ENCODE measurements around the gene OLFML1. TPM values are rescaled to one million over a fixed set of nuclear protein-coding genes. Genes with fewer than 3 reads are reported as not detected.

Gene OLFML1
- polyA plus RNA-seq, 2 donors = 0.49 to 1.2 TPM

DNA sequence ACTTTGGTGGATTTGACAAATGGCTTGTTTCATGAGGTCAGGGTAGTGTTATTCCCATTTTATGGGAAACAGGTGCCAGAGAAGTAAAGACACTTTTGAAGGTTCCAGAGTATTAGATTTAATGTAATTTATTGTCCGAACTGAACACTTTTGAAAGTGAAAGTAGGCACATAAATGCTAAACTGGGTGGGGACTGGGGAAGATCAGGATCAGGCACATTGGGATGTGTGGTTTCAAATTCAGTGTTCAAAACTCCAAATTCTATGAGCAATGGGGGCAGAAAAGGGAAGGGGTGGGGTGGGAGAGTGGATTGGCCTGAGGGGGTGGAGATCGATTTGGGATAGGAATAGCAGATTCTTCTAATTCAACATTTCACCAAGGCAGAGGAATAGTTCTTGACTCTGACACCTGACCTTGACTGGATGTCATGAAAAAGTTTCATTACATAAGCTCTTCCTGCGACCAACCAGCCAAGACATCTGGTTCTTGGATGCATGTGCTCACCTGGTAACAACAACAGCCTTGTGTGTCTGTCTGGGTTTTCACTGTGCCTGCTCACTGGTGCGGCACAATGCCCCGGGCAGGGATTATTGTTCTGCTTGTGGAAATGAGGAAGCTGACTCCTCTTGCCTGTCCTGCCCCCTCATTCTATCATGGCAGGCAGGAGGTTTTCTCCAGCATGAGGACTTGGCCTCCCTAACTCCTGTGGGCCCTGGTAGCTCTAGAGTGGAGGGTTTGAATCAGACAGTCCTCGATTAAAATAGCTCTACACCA is 39.3 kb downstream of the OLFML1 start:
- H3K36me3 ChIP-seq (ENCODE audit: control insufficient read depth in 2 of 2, insufficient read depth in 2 of 2, low read length in 1 of 2) = no peaks in the 10 kb centered on the region
- WGBS, 2 donors = 56 to 61% methylated on average over 6 of the region's 6 CpGs
- peaks cover 0 to 11% of the 10 kb centered on the region in 2 donors for H3K4me1 ChIP-seq (ENCODE audit: control insufficient read depth in 2 of 2, insufficient read depth in 2 of 2, low read length in 1 of 2)
- H3K4me3 ChIP-seq (ENCODE audit: low read depth in 1 of 2, low read length in 2 of 2) = no peak overlapping the region
- H3K9me3 ChIP-seq (ENCODE audit: control insufficient read depth in 2 of 2, insufficient read depth in 1 of 2, low read depth in 1 of 2, low read length in 1 of 2) = no peaks in the 10 kb centered on the region
- H3K27ac ChIP-seq (ENCODE audit: low read depth in 2 of 2, low read length in 1 of 2) = no peak overlapping the region
- no peaks in the 10 kb centered on the region for H3K27me3 ChIP-seq (ENCODE audit: control insufficient read depth in 1 of 2, insufficient read depth in 2 of 2, low read length in 2 of 2)

- no peaks in the 10 kb centered on the region for H3K27me3 ChIP-seq (ENCODE audit: control insufficient read depth in 1 of 2, insufficient read depth in 2 of 2, low read length in 2 of 2)
- H3K4me1 ChIP-seq (ENCODE audit: control insufficient read depth in 2 of 2, insufficient read depth in 2 of 2, low read length in 1 of 2) = peaks cover 0 to 15% of the 10 kb centered on the region in 2 donors
- no peaks in the 10 kb centered on the region for H3K36me3 ChIP-seq (ENCODE audit: control insufficient read depth in 2 of 2, insufficient read depth in 2 of 2, low read length in 1 of 2)
- no peak overlapping the region for H3K4me3 ChIP-seq (ENCODE audit: low read depth in 1 of 2, low read length in 2 of 2)
- whole genome bisulfite sequencing, 2 donors = 90 to 97% methylated on average over 4 of the region's 4 CpGs
- H3K27ac ChIP-seq (ENCODE audit: low read depth in 2 of 2, low read length in 1 of 2) = no peak overlapping the region
- no peaks in the 10 kb centered on the region for H3K9me3 ChIP-seq (ENCODE audit: control insufficient read depth in 2 of 2, insufficient read depth in 1 of 2, low read depth in 1 of 2, low read length in 1 of 2)
Measured at GRCh38 chr11:7525424-7525823, 40.1 kb downstream of the OLFML1 start.

DNA sequence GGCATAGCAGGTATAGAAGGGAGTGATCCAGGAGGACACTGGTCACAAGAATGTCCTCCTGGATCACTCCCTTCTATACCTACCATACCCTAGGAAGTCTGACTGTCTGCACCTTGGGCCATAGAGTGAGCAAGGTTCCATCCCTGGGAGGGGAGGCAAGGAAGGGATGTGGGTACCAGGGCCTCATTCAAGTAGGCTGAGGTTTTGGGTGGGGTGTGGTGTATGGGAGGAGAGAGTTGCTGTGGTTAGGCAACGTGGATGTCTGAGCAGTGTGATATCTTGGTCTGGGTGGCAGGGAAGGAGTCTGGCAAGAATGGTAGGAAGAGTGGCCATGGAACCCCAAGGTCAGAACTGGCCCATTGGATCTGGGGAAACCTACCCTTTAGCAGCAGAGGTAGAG is 41.7 kb downstream of the OLFML1 start:
- H3K4me1 ChIP-seq (ENCODE audit: control insufficient read depth in 2 of 2, insufficient read depth in 2 of 2, low read length in 1 of 2) = peaks cover 5 to 18% of the 10 kb centered on the region in 2 donors
- no peak overlapping the region for H3K4me3 ChIP-seq (ENCODE audit: low read depth in 1 of 2, low read length in 2 of 2)
- no peaks in the 10 kb centered on the region for H3K27me3 ChIP-seq (ENCODE audit: control insufficient read depth in 1 of 2, insufficient read depth in 2 of 2, low read length in 2 of 2)
- H3K36me3 ChIP-seq (ENCODE audit: control insufficient read depth in 2 of 2, insufficient read depth in 2 of 2, low read length in 1 of 2) = no peaks in the 10 kb centered on the region
- no peak overlapping the region for H3K27ac ChIP-seq (ENCODE audit: low read depth in 2 of 2, low read length in 1 of 2)
- H3K9me3 ChIP-seq (ENCODE audit: control insufficient read depth in 2 of 2, insufficient read depth in 1 of 2, low read depth in 1 of 2, low read length in 1 of 2) = no peaks in the 10 kb centered on the region
- WGBS, 2 donors = 56 to 57% methylated on average over 1 of the region's 1 CpG

GRCh38 chr11:7528514-7529049 is 43.3 kb downstream of the OLFML1 start:
- WGBS, 2 donors = 85 to 90% methylated on average over 4 of the region's 4 CpGs
- peaks cover 0 to 3% of the 10 kb centered on the region in 2 donors for H3K36me3 ChIP-seq (ENCODE audit: control insufficient read depth in 2 of 2, insufficient read depth in 2 of 2, low read length in 1 of 2)
- H3K4me3 ChIP-seq (ENCODE audit: low read depth in 1 of 2, low read length in 2 of 2) = no peak overlapping the region
- peak overlapping the region in 1 of 2 donors; percentile 43 for H3K27ac ChIP-seq (ENCODE audit: low read depth in 2 of 2, low read length in 1 of 2)
- H3K9me3 ChIP-seq (ENCODE audit: control insufficient read depth in 2 of 2, insufficient read depth in 1 of 2, low read depth in 1 of 2, low read length in 1 of 2) = no peaks in the 10 kb centered on the region
- H3K4me1 ChIP-seq (ENCODE audit: control insufficient read depth in 2 of 2, insufficient read depth in 2 of 2, low read length in 1 of 2) = peaks cover 8 to 19% of the 10 kb centered on the region in 2 donors
- H3K27me3 ChIP-seq (ENCODE audit: control insufficient read depth in 1 of 2, insufficient read depth in 2 of 2, low read length in 2 of 2) = no peaks in the 10 kb centered on the region

DNA sequence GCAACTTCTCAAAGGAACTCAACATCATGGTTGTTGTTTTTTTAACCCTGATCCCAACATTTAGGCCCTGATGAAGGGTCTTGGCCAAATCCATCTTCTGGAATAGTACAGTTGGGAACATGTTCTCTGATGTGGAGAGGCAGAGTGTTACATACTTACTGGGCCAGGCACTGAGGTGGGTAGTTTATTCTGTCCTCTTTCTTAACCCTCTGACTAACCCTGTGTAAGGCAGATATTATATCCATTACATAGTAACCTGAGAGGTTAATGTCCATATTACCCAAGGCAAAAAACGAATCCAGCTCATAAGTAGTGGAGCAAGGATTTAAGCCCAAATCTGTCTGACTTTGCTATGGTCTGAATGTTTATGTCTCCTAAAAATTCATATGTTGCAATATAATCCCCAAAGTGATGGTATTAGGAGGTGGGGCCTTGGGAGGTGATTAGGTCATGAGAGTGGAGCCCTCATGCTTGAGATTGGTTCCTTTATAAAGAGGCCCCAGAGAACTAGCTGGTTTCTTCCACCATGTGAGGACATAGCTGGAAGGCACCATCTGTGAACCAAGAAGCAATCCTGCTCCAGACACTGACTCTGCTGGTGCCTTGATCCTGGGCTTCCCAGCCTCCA is 44.8 kb downstream of the OLFML1 start:
- WGBS, 2 donors = 70 to 82% methylated on average over 1 of the region's 1 CpG
- H3K27ac ChIP-seq (ENCODE audit: low read depth in 2 of 2, low read length in 1 of 2) = no peak overlapping the region

DNA sequence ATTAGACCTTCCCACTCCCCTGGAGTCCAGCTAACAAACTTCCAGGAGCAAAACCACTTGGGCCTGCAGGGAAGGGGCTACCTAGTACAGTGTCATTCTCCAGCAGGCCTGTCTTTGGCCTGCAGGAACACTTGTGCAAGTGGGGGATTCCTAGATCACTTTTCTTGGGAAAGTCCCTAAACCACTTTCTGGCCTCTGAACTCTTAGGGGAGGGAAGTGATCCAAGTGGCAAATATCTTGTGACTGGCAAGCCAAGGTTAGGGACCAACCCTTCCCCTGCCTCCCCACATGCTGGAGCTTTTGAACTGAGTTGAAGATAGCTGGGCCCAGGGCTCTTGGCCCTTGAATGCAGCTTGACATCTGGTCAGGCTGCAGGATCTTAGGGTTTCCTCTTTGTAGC is 45.7 kb downstream of the OLFML1 start:
- Histone ChIP-seq H3K4me1 (ENCODE audit: control insufficient read depth in 2 of 2, insufficient read depth in 2 of 2, low read length in 1 of 2) (peaks cover 8 to 16% of the 10 kb centered on the region in 2 donors), H3K27me3 (ENCODE audit: control insufficient read depth in 1 of 2, insufficient read depth in 2 of 2, low read length in 2 of 2) (no peaks in the 10 kb centered on the region), H3K4me3 (ENCODE audit: low read depth in 1 of 2, low read length in 2 of 2) (no peak overlapping the region), H3K36me3 (ENCODE audit: control insufficient read depth in 2 of 2, insufficient read depth in 2 of 2, low read length in 1 of 2) (peaks cover 0 to 3% of the 10 kb centered on the region in 2 donors), H3K9me3 (ENCODE audit: control insufficient read depth in 2 of 2, insufficient read depth in 1 of 2, low read depth in 1 of 2, low read length in 1 of 2) (no peaks in the 10 kb centered on the region), H3K27ac (ENCODE audit: low read depth in 2 of 2, low read length in 1 of 2) (no peak overlapping the region)

More for the DNA sequence above, 44.8 kb downstream of the OLFML1 start:
- Histone ChIP-seq H3K36me3 (ENCODE audit: control insufficient read depth in 2 of 2, insufficient read depth in 2 of 2, low read length in 1 of 2) (peaks cover 0 to 3% of the 10 kb centered on the region in 2 donors), H3K27me3 (ENCODE audit: control insufficient read depth in 1 of 2, insufficient read depth in 2 of 2, low read length in 2 of 2) (no peaks in the 10 kb centered on the region), H3K4me1 (ENCODE audit: control insufficient read depth in 2 of 2, insufficient read depth in 2 of 2, low read length in 1 of 2) (peaks cover 8 to 16% of the 10 kb centered on the region in 2 donors), H3K9me3 (ENCODE audit: control insufficient read depth in 2 of 2, insufficient read depth in 1 of 2, low read depth in 1 of 2, low read length in 1 of 2) (no peaks in the 10 kb centered on the region), H3K4me3 (ENCODE audit: low read depth in 1 of 2, low read length in 2 of 2) (no peak overlapping the region)

DNA sequence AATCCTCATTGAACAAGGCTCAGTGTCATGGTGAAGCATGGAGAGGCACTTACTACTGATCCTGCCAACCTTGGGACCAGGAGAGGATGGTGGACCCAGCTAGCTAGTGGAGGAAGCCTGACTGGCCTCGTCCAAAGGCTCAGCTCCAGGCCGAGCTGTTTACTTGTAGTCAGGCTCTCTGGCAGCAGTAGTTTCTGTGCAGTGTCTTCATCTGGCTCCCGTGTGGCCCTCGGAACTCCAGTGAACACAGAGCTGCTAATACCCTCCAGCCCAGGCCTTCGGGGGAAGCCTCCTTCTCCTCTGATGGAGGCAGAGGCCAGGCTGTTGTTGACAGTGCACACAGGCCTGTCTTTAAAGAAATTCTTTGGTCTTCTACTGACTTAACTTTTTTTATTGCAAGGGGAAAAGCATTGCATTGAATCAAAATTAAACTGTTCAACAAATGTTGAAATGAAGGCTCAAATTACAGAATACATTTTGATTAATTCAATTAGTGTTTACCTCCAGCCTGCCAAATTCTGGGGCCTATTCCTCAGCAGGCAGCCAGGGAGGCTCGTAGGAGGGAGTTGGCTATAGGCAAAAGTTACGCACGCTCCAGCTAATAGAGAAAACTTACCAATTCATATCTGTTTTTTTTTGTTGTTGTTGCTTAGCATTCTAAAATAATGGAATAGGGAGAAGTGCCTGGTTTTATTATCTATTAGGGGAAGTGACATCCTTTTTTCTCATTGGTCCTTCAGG is 47.3 kb downstream of the OLFML1 start:
- 78 to 79% methylated on average over 8 of the region's 8 CpGs for WGBS, 2 donors
- H3K27ac ChIP-seq (ENCODE audit: low read depth in 2 of 2, low read length in 1 of 2) = no peak overlapping the region
- no peaks in the 10 kb centered on the region for H3K9me3 ChIP-seq (ENCODE audit: control insufficient read depth in 2 of 2, insufficient read depth in 1 of 2, low read depth in 1 of 2, low read length in 1 of 2)
- H3K36me3 ChIP-seq (ENCODE audit: control insufficient read depth in 2 of 2, insufficient read depth in 2 of 2, low read length in 1 of 2) = peaks cover 0 to 3% of the 10 kb centered on the region in 2 donors
- no peaks in the 10 kb centered on the region for H3K27me3 ChIP-seq (ENCODE audit: control insufficient read depth in 1 of 2, insufficient read depth in 2 of 2, low read length in 2 of 2)
- H3K4me1 ChIP-seq (ENCODE audit: control insufficient read depth in 2 of 2, insufficient read depth in 2 of 2, low read length in 1 of 2) = peaks cover 8 to 15% of the 10 kb centered on the region in 2 donors
- H3K4me3 ChIP-seq (ENCODE audit: low read depth in 1 of 2, low read length in 2 of 2) = no peak overlapping the region

DNA sequence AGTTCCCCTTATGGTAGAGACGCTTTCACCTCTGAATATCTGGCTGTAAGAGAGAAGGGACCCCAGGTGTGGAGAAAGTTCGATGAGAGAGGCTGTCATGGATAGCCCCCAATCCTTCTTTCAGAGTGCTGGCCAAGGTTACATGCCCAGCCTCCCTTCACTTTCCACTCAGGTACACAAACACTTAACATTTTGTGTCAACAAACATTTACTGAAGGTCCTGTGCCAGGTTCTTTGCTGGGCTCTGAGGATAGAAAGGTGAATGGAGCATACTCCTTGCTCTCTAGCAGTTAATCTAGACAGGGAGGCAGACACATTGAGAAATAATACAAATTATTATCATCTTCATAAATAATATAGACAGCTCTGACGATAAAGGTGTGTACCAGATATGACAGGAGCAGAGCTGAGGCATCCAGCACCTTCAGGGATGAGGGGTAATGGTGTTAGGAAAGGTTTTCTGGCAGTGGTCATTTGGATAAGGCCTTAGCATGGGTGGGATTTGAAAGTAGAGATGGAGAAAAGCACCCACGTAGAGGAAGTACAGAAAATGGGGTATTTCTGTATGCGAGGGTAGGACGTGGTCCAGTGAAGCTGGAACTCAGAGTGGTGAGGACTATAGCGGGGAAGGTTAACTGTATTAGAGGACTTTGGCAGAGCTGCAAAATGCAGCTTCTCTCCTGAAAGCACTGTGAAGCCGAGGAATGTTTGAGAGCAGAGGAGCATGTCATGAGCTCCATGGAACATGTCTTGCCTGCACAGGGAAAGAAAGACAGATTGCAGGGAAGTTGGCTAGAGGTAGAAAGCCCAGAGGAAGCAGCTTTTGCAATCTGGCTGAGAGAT is 48.1 kb downstream of the OLFML1 start:
- Histone ChIP-seq H3K4me1 (ENCODE audit: control insufficient read depth in 2 of 2, insufficient read depth in 2 of 2, low read length in 1 of 2) (peaks cover 8 to 19% of the 10 kb centered on the region in 2 donors), H3K4me3 (ENCODE audit: low read depth in 1 of 2, low read length in 2 of 2) (no peak overlapping the region), H3K27ac (ENCODE audit: low read depth in 2 of 2, low read length in 1 of 2) (no peak overlapping the region)

GRCh38 chr11:7534042-7534378 is 48.7 kb downstream of the OLFML1 start:
- no peaks in the 10 kb centered on the region for H3K9me3 ChIP-seq (ENCODE audit: control insufficient read depth in 2 of 2, insufficient read depth in 1 of 2, low read depth in 1 of 2, low read length in 1 of 2)
- H3K4me3 ChIP-seq (ENCODE audit: low read depth in 1 of 2, low read length in 2 of 2) = no peak overlapping the region
- H3K36me3 ChIP-seq (ENCODE audit: control insufficient read depth in 2 of 2, insufficient read depth in 2 of 2, low read length in 1 of 2) = peaks cover 0 to 3% of the 10 kb centered on the region in 2 donors
- H3K27ac ChIP-seq (ENCODE audit: low read depth in 2 of 2, low read length in 1 of 2) = no peak overlapping the region
- peaks cover 8 to 18% of the 10 kb centered on the region in 2 donors for H3K4me1 ChIP-seq (ENCODE audit: control insufficient read depth in 2 of 2, insufficient read depth in 2 of 2, low read length in 1 of 2)
- H3K27me3 ChIP-seq (ENCODE audit: control insufficient read depth in 1 of 2, insufficient read depth in 2 of 2, low read length in 2 of 2) = no peaks in the 10 kb centered on the region

More for the DNA sequence above, 48.1 kb downstream of the OLFML1 start:
- 81 to 88% methylated on average over 8 of the region's 8 CpGs for WGBS, 2 donors
- Histone ChIP-seq H3K36me3 (ENCODE audit: control insufficient read depth in 2 of 2, insufficient read depth in 2 of 2, low read length in 1 of 2) (peaks cover 0 to 3% of the 10 kb centered on the region in 2 donors), H3K27me3 (ENCODE audit: control insufficient read depth in 1 of 2, insufficient read depth in 2 of 2, low read length in 2 of 2) (no peaks in the 10 kb centered on the region), H3K9me3 (ENCODE audit: control insufficient read depth in 2 of 2, insufficient read depth in 1 of 2, low read depth in 1 of 2, low read length in 1 of 2) (no peaks in the 10 kb centered on the region)

Data from esophagus (tissue), 2 donors.